A172 (cell line): Measurements from ENCODE around the gene MRPL23. TPM values are rescaled to one million over a fixed set of nuclear protein-coding genes. Genes with fewer than 3 reads are reported as not detected.

Experiments used
- DNase-seq: peaks from one replicate; pipeline ENCODE4 v3.0.0-alpha.2; 2015; ENCODE audit warnings: low spot score
- total RNA-seq: library from RNA; depleted of rRNA; stranded (reverse); fragments of >200 nt; shearing (Covaris generic); gene quantifications from 2 replicates; pipeline ENCODE4 v1.2.3, GENCODE V29; 2014

The MRPL23 gene
- total RNA-seq, 1 experiment from 2014 or later, result 292 TPM

DNA sequence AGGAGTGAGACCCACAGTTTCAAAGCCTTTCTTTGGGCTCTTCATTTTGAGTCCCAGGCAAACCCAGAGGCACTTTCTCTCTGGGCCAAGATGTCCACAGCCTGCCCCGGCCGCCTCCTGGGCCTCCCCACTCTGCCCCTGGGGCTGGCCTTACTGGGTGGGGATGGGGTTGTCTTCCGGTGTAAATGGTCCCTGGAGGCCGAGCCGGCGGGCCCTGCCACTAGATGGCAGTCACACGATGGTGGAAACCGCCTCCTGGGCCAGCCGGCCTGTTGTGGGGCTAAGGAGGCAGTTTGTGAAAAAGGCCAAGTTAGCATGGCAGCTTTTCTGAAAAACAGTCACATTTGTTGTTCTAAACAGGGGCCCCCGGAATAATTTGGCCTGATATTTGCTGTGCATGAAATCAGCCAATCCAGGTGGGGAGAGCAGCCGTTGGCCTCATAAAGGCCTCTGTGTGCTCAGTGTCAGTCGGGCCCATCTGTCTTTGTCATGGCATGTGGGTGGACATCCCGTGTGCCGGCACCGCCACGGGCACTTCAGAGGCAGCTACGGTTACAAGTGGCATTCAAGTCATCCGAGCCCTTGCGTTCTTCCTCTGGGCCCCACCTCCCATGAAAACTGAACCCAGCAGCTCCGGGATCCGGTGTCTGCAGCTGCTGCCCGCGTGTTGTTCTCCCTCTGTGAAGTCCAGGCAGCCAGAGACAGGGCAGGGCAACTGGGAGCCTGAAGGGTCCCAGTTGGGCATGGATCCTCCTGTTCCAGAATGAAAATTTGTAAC lies 6.5 kb downstream of the MRPL23 start:
- DNase-seq, result no peak

DNA sequence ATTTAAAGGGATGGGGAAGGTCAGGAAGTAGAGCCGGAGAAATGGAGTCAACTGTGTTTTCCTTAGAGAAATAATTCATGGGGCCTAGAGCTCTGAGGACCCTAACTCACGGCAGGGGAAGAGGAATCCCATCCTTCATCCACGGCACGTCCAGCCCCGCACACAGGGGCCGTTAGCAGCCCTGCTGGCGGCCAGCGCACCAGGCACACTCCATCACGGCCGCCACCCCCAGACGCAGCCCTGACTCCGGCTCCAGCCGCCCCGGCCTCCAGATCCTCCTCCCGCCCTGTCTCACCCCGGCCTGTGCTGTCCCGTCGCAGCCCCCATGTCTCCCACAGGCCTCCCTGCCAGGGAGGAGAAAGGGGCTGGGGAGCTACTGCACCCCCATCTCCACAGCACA lies 11.2 kb downstream of the MRPL23 start:
- no peak for DNase-seq

DNA sequence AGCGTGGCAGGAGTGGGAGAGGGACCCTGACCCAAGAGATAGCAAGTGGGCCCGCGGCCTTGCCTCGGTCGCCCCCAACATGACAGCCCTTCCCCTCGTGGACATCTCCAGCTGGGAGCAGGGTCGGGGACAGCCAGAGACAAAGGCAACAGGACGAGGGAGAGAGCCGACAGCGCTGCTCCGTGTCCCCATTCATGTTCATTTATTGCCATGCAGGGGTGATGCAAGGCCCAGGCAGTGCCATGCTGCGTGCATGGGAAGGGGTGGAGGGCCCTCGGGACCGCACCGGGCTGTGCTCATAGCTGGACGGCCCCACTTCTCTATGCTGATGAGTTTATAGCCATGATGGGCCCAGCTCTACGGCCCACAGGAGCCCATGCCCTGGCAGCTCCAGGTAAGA lies 12.7 kb downstream of the MRPL23 start:
- no peak for DNase-seq

DNA sequence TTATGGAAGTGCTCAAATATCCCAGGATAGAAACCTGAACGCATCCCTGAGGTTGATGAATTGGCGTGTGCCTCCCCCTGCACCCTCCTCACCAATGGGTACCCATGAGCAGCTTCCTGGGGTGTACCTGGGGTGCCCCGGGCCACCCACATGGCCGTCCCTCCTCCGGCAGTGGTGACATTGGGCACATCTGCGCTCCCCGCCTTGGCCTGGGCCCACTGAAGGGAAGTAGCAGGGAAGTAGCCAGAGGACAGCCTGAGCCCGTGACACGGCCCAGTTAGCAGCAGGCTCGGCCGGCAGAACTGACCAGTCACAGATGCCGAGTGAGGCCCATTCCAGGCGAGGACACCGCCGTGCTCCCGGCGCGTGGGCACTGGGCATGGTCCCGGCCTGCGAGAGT lies 16.7 kb downstream of the MRPL23 start:
- no peak for DNase-seq

DNA sequence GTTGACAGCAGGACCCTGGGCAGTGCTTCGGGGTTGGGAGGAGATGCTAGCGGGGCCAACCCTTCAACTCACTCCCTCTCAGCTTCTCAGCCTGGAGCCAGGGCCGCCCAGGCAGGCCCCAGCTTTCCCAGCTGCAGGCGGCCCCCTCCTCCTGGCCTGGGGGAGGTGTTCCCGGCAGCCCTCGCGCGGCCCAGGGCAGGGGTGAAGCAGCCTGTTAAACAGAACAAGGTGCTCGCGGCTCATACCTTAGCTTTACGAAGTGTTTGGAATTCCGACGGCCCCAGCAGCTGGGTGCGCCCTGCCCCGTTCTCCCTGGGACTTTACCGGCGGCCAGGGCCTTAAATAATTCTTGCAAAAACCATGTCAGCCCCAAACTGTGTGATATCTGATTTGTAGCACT lies 17.2 kb downstream of the MRPL23 start:
- DNase-seq, result no peak

DNA sequence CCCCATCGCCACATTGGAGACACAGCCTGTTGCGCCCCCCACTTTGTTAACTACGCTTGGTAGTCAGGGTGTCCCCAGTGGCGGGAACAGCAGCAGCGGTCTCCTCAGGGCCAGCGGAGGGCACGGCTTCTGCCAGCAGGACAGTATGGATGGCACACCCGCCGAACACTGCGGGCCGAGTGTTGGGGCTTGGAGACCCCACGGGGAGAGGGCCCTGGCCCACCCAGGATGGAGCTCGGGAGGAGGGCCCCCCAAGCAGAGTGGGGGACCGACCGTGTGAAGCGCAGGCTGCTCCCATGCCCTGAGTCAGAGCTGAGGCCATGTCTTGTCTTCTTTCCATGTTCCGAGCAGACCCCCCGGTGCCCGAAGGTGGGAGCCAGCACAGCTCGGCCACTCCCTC lies 17.8 kb downstream of the MRPL23 start:
- no peak for DNase-seq

DNA sequence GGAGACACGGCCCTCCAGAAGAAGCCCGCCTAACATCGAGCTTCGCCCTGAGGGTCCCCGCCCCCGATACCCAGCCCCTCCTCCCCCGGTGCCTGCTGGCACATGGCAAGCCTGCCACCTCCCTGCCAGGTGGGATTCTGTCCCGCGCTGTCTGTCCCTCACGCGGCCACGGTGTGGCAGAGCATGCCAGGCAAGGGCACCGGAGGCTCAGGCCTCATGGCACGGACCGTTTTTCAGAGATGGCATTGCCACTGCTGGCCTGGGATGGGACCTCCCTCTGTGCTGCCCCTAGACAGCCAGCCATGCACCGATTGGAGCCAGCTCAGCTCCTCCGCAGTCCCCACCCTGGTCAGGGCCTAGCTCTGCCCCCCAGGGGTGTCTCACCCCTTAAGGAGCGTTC lies 19.4 kb downstream of the MRPL23 start:
- no peak for DNase-seq

DNA sequence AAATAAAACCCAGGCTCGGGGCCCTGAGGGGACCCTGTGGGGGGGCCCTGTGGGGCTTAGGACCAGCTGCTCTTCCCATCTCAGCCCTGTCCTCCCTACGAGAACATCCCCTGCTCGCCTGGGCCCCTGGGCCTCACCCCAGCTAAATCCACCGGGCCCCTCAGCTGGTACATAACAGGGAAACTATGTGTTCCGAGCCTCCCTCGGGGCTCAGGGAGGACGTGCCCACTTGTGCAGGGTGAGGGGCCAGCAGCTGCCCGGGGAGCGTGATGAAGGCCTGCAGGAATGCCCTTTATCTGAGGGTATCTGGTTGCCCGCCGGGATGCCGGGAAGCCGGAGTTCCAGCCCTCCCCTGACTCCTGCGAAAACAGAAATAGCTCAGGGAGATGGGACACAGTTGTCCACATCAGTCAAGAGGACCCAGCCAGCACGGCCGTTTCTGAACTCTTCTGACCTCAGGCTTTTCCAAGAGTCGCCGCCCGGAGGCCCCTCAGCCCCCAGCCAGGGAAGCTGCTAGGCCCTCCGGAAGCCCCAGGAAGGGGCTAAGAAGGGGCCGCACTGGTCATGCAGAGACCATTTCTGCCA lies 20.6 kb downstream of the MRPL23 start:
- no peak for DNase-seq

DNA sequence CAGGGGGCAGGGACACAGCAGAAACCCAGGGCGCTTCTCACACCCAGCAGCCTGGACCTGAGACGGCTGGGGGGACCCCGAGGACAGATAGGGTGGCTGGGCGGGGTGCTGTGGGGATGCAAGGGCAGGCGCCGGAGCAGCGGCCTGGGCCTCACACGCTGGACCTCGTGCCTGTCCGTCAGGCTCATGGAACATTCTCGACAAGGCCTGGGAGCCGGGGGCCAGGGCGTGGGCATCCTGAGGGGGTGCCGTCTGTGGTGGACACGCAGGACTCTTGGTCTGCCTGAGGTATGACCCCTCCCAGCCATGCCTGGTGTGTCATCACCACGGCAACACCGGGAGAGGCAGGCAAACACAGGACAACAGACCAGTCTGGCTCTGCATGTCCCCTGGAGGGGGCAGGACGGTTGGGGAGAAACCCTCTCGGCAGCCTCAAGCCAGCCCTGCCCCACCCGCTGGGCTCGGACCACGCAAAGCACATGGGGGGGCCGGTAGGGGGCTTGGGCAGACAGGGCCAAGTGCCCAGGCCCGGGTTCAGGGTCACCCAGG lies 21.4 kb downstream of the MRPL23 start:
- no peak for DNase-seq

DNA sequence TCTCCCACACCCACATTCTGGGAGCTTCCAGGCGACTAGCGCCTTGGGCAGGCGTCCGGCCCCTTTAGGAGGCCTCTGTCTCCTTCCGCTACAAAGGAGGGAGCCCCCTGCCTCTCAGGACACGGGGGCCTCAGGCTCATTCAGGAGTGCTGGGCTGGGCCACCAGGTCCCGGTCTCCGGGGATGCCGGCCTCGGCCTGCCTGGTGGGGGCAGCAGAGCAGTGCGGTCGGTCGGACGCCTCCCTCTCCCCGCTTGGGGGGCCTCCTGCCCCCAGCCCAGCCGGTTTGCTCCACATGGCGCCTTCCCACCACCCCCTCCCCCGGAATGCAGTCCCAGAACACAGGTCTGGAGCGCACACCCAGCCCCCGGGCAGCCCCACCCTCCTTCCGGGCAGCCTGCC lies 21.9 kb downstream of the MRPL23 start:
- no peak for DNase-seq

DNA sequence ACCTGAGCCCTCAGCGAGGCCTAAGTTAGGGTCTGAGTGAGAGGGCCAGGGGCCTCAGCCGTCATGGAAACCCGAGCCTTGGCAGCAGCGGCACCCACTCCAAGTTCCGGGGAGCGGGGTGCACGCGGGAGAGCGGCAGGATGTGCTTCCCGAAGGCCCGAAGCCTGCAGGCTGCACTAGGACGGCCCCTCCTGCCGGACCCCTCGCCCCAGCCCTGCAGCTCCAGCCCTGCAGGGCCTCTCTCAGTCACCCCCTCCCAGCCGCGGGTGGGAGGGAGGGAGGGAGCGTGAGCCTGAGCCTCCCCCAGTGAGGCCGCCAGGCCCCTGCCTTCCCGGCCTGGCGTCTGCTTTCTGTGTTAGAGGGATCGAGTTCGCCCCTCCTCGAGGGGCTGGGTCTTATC lies 22.6 kb downstream of the MRPL23 start:
- no peak for DNase-seq

DNA sequence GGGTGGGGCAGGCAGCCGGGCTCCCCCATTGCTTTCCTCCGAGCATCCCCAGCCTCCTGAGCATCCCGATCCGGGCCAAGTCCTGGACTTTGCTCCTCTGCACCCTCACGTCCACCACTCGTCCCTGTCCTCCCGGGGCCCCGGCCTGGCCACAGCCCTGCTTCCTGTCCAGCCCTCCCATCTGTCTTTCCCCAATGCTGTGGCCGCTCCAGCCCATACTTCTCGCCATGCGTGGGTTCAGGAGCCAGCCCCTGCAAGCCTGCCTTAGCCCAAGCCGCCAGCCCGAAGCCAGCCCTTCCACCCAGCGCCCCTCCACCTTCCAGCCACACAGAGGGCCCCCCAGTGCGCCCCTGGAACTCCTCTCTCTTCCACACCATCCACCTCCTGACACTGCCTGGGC lies 23.8 kb downstream of the MRPL23 start:
- DNase-seq, result no peak

DNA sequence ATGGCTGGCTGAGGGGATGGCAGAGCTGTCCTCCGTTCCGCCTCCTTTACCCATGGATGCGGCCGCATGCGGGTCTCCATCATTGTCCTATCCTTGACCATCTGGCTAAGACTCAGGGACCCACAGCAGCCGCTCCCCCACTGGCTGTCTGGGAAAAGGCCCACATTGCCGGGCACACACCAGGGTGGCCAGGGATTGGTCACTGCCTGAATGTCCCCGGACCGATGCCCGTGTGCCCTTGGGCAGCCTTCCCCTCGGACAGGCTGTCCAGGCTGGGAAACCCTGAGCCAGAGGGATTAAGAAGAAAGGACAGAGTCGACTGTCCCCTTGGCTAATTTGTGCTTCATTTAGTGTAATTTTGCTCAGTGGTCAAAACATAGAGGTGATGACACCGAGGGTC lies 28.1 kb downstream of the MRPL23 start:
- no peak for DNase-seq

DNA sequence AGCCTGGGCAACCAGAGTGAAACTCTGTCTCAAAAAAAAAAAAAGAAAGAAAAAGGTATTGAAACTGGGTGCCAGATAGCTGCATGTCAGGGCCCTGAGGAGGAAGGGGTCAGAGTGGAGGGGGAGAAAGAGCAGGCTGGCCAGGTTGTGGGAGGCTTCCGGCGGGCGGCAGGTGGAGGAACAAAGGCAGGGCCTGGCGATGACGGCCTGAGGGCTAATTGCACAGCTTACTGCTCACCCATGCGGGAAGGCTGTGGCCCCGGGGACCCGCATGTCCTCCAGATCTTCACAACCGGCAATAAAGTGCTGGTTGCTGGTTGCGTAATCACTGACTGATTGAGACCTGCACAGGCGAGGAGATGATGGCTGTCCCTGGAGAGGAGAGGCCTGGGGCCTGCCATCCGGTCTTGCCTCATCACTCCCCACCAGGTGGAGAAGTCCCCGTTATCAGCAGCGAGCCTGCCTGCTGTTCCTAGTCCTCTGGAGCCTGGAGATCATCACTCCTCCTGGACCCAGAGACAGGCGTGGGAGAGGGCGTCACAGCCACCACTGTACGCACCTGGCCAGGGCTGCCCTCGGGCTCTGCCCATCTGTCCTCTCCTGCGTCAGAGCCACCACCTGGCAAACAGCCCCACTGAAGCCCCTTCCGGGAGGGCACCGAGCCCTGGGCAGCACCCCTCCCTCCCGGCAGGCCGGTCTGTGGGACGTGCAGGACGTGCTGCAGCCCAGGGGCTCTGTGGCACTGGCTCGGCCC lies 31.8 kb downstream of the MRPL23 start:
- DNase-seq, result no peak

DNA sequence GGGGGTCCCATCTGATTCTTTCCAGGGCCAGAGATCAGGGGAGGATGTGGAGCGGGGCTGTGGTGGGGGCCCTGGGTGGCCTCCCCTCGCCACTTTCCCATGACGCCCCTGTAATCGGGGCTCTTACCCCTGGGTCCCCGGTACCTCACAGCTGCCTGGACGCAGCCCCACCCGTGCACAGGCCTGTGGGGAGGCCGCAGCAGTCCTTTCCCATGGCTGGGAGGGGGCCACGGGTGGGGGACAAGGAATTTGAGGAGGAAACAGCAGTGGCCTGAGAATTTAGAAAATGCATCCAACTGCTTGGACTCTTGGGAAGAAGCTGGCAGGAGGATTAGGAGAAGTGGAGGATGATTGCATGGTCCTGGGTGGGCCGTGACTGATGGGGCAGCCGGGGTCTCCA lies 32.5 kb downstream of the MRPL23 start:
- DNase-seq, result no peak

DNA sequence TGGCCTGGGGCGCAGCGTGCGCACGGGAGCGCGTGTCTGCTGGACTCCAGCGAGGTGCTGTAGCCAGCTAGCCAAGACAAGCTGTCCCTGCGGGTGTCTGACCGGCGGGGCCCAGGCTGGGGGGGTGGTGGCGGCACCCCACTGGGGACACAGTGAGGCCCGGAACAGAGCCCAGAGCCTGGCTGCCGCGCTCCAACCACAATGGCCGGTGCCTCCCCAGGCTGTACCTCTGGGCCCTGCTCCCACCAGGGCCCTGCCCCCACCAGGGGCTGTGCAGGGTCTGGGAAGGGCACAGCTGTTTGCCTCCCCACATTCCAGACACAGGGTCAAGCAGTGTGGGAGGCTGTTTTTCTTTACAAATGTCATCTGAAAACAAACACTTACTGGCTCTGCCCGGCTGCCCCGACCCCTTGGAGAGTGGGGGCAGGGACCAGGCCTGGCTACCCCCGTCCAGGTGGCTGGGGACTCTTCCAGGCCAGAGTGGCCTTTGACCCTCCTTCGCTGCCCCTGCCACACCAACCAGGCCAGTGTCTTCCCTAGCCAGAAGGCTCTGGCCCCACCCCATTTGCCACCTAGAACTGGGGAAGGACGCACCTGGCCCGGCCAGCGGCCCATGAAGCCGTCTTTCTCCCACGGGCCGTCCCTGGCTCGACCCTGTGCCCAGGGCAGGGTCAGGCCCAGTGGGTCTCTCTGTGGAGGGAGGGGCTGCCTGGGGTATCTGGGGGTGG lies 35.9 kb downstream of the MRPL23 start:
- DNase-seq, result no peak

DNA sequence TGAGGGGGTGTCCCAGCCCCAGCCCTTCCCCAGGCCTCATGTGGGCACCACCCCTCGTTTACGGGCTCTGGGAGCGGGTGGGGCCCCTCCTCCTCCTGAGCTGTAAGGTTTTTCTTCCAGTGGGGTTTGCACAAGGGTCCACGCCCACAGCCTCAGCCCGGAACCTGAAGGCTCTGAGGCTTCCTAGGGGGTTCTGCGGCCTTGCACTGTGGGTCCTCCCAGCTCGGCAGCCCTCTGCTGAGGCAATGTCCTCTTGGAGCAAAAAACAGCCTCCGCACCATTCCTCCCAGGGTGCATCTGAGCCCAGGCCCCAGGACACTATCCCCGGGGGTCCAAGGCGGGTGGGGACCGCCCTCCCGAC lies 36.4 kb downstream of the MRPL23 start:
- no peak for DNase-seq

DNA sequence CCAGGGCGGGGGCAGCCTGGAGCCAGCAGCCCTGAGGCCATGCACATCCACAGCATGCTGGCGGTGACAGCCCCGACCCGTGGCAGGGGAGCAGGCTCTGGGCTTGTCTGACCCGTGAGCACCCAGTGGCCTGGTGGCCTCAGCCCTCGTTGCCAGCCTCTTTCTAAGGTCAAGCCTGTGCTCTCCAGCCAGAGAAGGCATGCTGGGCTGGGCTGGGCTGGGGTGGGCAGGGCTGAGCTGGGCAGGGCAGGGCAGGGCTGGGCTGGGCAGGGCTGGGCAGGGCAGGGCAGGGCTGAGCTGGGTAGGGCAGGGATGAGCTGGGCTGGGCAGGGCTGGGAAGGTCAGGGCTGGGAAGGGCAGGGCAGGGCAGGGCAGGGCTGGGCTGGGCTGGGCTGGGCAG lies 39.9 kb downstream of the MRPL23 start:
- DNase-seq, result no peak

DNA sequence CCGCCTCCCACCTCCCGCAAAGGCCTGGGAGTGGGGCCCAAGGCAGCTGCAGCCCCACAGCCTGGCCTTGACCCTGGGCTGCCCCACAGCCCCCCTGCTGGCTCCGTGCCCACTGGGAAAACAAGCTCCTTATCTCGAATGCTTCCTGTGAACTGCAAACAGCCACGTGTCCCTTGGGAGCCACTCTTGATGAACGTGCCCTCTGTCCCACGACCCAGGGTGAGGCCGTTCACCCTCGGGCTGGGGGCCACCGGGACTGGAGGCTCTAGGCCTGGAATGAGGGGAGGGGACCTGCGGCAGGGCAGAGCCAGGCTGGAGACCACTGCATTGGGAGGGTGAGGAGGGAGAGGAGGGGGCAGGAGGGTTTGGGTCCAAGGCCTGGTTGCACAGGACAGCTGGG lies 41.0 kb downstream of the MRPL23 start:
- DNase-seq, result no peak

DNA sequence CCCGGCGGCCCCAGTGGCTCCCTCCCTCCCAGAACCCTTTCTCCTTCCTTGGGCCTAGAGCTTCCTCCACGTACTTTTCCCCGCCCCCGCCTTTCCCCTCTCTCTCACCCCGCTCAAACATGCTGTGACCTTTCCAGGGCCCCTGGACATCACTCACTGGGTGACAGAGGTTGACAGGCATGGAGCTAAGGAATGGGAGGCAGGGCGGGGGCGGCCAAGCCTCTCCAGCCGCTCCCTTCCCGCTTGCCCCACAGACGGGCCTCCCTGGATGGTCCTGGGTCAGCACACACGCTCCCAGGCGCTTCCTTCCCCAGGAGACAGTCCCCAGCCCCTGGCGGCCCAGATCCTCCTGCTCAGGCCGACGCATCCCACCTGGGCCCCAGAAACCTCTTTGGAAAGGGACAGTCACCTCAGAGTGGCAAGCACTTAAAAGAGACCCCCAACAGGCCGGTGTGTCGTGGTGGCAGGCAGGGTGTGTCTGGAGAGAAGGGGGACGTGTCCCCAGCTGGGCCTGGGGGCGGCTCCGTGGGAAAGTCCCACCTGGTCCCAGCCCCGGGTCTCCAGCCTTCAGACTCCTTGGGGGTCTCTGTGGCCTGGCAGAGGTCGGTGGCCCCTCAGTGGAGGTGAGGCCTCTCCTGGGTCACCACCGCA lies 41.7 kb downstream of the MRPL23 start:
- no peak for DNase-seq

DNA sequence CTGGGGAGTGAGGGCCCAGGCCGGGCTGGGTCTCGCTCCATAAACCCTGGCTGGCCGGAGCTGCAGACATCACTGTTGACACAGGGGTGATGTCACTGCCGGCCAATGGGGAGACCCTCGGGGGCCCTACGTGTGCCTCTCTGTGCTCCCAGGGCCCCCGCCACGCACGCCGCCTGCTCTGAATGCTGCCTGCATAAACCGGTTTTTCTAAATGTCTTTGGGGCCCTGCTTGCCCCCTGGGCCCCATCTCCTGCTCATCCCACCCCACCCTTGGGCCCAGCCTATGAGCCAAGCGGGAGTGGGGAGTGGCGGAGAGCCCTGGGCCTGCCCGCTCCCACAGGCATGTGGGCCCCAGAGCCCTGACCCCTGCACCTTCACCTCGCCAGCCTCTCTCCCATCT lies 42.8 kb downstream of the MRPL23 start:
- no peak for DNase-seq
